Lower leg skin (tissue), 4 donors: ENCODE data around the gene NCAM1. TPM values are rescaled to one million over a fixed set of nuclear protein-coding genes. Genes with fewer than 3 reads are reported as not detected.

Source experiments
- DNase-seq, 2 donors: peaks; one replicate each; pipeline ENCODE4 v3.0.0-alpha.2; 2019; ENCODE audit warnings: low spot score in 2 of 2
- H3K4me3 ChIP-seq: fragments of 200-600 bp; sonication (generic); 2 replicates; pipeline ENCODE4 v1.5.1; 2017; ENCODE audit warnings: mild to moderate bottlenecking, low read depth; ENCODE audit not compliant: poor library complexity, severe bottlenecking
- CTCF ChIP-seq, 3 donors: fragments of 450-650 bp; IDR thresholded peaks; one replicate each; pipeline ENCODE4 v1.5.1; 2016; ENCODE audit warnings: antibody characterized with exemption in 3 of 3, mild to moderate bottlenecking in 3 of 3, moderate library complexity in 2 of 3
- POLR2A ChIP-seq, 2 donors: fragments of 450-650 bp; IDR thresholded peaks; one replicate each; pipeline ENCODE4 v1.6.1; 2016 to 2017; ENCODE audit warnings: antibody characterized with exemption in 2 of 2, mild to moderate bottlenecking in 1 of 2, moderate library complexity in 1 of 2
- WGBS, 2 donors: methylation state at CpG; one replicate each; pipeline ENCODE4 v1.1.5; 2018; 5-methylcytosine and 5-hydroxymethylcytosine counted together
- intact Hi-C: fragments of 100-400 bp; cut with DNase I; formaldehyde crosslinking; loops from one replicate; pipeline ENCODE4 v1.15.0; 2023; ENCODE audit warnings: low total_unique reads
- total RNA-seq, 4 donors: library from RNA; depleted of rRNA; stranded (reverse); fragments of >200 nt; gene quantifications; one replicate each; pipeline ENCODE4 v1.1.0, GENCODE V29; 2016

NCAM1 gene
- total RNA-seq, 4 donors from 2014 or later: 1.7 to 7.1 (median 3.8) TPM

DNA sequence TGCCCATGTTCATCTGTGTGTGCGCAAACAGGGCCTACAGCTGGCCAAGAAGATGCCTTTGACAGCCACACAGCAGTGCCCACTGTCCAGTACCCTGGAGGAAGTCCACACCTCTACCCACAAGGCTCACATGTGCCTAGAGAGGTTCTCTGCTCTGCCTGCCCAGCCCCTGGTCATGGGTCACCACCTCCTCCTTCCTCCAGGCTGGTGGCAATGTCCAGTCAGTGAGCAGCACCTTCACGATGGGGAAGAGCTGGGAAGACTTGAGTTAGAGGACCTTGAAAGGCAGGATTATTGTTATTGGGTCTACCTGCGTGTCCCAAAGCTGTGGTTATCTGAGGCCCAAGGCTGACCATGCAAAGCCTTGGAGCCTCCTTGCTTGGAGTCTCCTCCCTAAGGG is 324.8 kb downstream of the NCAM1 start:
- 89 to 91% methylated on average over 3 of the region's 3 CpGs for WGBS, 2 donors
- H3K4me3 ChIP-seq: no peak overlapping the region
- TF ChIP-seq POLR2A (IDR thresholded peaks at IDR 0.05): no peak
- TF ChIP-seq CTCF (IDR thresholded peaks at IDR 0.05): no peak
- intact Hi-C loops: loop anchor here (5.0 to 10.0 kb wide), 3 partner anchors 694 to 1071 kb away; no protein-coding TSS in a partner anchor
- peak in 1 of 2 donors; percentile 43 for DNase-seq

DNA sequence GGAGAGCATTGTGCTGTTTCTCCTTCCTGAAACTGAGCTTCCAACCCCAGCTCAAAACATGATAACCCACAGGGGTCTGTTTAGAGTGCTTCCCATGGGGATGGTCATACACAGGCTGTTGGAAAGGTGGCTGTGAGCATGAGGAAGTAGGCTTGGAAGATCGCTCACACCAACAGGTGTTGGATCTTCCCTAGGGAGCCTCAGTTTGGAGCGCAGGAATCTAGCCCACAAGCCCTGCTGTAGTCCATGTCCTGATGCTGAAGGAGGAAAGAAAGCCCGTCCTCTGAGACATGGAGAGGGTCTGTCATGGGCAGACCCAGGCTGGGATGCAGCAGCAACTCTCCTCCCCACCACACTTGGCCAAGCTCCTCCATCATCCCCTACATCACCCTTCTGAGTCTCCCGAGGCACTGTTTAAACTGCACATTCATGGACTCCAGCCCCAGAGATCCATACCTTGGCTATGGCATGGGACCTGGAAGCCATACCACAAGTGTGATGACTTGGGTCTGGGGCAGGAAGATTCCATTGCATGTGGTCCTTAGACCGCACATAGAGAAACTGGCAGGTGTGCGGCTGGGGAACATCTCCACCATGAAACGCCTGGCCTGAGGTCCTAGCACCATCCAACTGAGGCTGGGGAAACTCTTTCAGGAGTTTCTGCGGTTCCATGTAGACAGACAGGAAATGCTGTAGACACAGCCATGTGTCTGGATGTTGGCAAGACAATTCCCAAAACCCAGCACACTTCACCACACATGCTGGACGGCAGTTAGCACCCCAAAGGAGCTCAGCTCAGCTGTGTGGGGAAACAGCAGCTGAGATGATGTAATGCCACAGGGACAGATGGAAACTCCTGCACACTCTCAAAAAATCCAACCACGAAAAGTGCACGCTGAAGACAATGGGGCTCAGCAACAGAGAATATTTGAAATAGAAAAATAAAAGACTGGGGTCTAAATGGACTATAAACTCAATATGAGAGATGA is 325.6 kb downstream of the NCAM1 start:
- intact Hi-C loops: loop anchor here (5.0 to 10.0 kb wide), 3 partner anchors 695 to 1072 kb away; no protein-coding TSS in a partner anchor
- TF ChIP-seq CTCF (IDR thresholded peaks at IDR 0.05) (no peak), POLR2A (IDR thresholded peaks at IDR 0.05) (no peak)
- no peak overlapping the region for H3K4me3 ChIP-seq
- DNase-seq: peak in 1 of 2 donors; percentile 37
- 77 to 83% methylated on average over 10 to 11 of the region's 11 CpGs for WGBS, 2 donors

DNA sequence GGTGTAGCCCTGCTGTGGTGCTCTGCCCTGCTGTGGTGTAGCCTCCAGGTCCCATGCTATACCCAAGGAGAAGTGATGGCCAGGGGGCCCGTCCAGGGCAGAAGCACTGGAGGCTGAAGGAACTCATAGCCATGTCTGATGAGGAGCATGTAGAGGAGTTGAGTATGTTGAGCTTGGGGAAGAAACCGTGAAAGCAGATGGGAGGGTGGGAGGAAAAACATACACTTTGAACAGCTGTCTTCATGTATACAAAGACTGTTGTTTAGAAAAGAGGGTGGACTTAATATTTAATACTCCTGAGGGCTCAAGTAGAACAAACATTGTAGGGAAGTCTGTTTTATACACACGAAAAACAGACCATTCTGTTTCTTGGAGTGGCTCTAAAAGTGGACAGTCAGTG is 326.6 kb downstream of the NCAM1 start:
- intact Hi-C loops: loop anchor here (5.0 to 10.0 kb wide), 3 partner anchors 696 to 1073 kb away; no protein-coding TSS in a partner anchor
- WGBS, 2 donors: 67% methylated on average over 3 of the region's 3 CpGs

DNA sequence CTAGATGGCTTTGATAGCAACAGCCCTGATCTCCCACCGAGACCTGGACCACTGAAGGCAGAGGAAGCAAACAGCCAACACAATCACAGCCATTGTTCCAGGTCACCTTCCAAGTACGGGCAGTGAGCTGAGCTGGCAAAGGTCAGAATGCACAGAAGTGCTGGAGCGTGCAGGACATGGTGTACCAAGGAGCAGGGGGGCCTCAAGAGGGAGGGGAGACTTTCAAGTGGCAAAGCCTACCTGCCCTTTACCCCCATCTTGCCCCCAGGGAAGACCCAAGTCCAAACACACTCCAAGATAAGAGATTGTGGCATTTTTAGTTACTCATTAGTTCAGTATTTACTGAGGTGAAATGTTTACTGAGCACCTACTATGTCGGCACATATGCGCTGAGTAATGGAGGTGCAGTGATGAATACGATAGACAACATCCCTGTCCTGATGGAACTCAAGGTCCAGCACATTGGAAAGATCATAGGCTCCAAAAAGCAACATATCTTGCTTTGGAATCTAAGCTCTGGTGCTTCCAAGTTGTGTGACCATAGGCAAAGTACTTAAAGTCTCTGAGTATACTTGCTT is 327.2 kb downstream of the NCAM1 start:
- TF ChIP-seq POLR2A (IDR thresholded peaks at IDR 0.05) (no peak), CTCF (IDR thresholded peaks at IDR 0.05) (no peak)
- DNase-seq: peak in 1 of 2 donors; percentile 61
- no peak overlapping the region for H3K4me3 ChIP-seq
- intact Hi-C loops: loop anchor here (5.0 to 10.0 kb wide), 3 partner anchors 696 to 1074 kb away; no protein-coding TSS in a partner anchor
- WGBS, 2 donors: 90 to 91% methylated on average over 6 of the region's 6 CpGs

More for the DNA sequence above, 326.6 kb downstream of the NCAM1 start:
- no peak for DNase-seq
- no peak for TF ChIP-seq POLR2A (IDR thresholded peaks at IDR 0.05)
- H3K4me3 ChIP-seq: no peak overlapping the region

DNA sequence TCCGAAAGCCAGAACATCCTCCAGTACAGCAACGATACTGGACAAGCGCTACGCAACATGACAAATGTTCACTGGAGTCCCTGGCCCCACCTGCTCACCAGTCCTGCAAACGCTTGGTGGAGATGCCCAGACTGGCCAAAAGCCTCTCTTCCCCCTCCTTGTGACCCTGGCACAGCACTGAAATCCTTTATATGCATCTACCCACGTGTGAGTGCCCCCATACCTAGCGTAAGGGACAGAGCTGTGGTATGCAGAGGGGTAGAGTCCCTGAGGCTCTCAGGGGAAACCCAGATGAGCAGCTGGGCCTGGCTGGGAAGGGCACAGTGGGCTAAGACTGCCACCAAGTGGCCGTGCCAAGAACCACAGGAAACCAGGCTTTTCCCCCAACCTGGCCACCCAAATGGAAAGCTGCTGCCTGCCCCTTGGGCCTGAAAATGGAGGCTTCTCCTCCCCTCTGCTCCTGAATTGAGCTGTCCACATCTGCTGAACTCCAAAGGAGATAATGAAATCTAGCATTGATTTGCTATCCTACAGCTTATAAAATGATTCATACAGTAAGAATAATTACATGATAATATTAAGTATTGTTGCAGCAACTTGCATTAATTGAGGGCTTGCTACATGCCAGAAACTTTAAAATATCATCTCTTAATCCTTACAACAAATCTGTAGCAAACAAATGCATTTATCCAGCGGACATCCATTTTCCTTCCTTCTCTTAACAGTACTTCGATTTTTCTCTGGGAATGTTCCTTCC is 328.4 kb downstream of the NCAM1 start:
- no peak overlapping the region for H3K4me3 ChIP-seq
- DNase-seq: peak in 1 of 2 donors; percentile 22
- intact Hi-C loops: loop anchor here (5.0 to 10.0 kb wide), 3 partner anchors 697 to 1075 kb away; no protein-coding TSS in a partner anchor
- TF ChIP-seq POLR2A (IDR thresholded peaks at IDR 0.05) (no peak), CTCF (IDR thresholded peaks at IDR 0.05) (peak in 1 of 3 donors; percentile 13)
- WGBS, 2 donors: 52 to 56% methylated on average over 10 of the region's 10 CpGs
